IPS-NIHi11 (cell line): ENCODE measurements around the gene TTC39A.
"Not testable (repeated sequence)": the region's sequence is repeated elsewhere in the genome, so short reads cannot be mapped to it uniquely, and the experiment has no call there.

Experiments
- DNase-seq: peaks from one replicate; pipeline ENCODE4 v3.0.0; 2012; ENCODE audit warnings: mixed read lengths, low spot score

Gene TTC39A

GRCh38 chr1:51266791-51267190 is 63.6 kb downstream of the TTC39A start:
- no peak for DNase-seq

GRCh38 chr1:51266181-51266580 is 64.2 kb downstream of the TTC39A start:
- DNase-seq, result no peak

- DNase-seq, result no peak
Observed at GRCh38 chr1:51265618-51266017, 64.7 kb downstream of the TTC39A start.

GRCh38 chr1:51264451-51264850 is 65.9 kb downstream of the TTC39A start:
- no peak for DNase-seq

GRCh38 chr1:51263147-51263877 is 67.0 kb downstream of the TTC39A start:
- DNase-seq, result no peak

- DNase-seq, result no peak
Observed at GRCh38 chr1:51255331-51255730, 75.0 kb downstream of the TTC39A start.

- no peak for DNase-seq
Observed at GRCh38 chr1:51253691-51254090, 76.7 kb downstream of the TTC39A start.

- DNase-seq, result no peak
Observed at GRCh38 chr1:51252366-51252765, 78.0 kb downstream of the TTC39A start.

GRCh38 chr1:51251165-51251564 is 79.2 kb downstream of the TTC39A start:
- not testable (repeated sequence) for DNase-seq

- not testable (repeated sequence) for DNase-seq
Observed at GRCh38 chr1:51250729-51251128, 79.6 kb downstream of the TTC39A start.

GRCh38 chr1:51249445-51249844 is 80.9 kb downstream of the TTC39A start:
- no peak for DNase-seq

- DNase-seq, result no peak
Observed at GRCh38 chr1:51247499-51247898, 82.9 kb downstream of the TTC39A start.

GRCh38 chr1:51247022-51247421 is 83.3 kb downstream of the TTC39A start:
- DNase-seq, result no peak

- no peak for DNase-seq
Observed at GRCh38 chr1:51242546-51242945, 87.8 kb downstream of the TTC39A start.

- DNase-seq, result no peak
Observed at GRCh38 chr1:51241119-51241518, 89.2 kb downstream of the TTC39A start.

GRCh38 chr1:51240084-51240483 is 90.3 kb downstream of the TTC39A start:
- no peak for DNase-seq

GRCh38 chr1:51238034-51238403 is 92.3 kb downstream of the TTC39A start:
- no peak for DNase-seq

GRCh38 chr1:51237351-51238033 is 92.9 kb downstream of the TTC39A start:
- no peak for DNase-seq
